ENCODE results near the gene AFAP1. TPM values are rescaled to one million over a fixed set of nuclear protein-coding genes. Genes with fewer than 3 reads are reported as not detected.
A peak's percentile ranks its signal among the peaks of the same experiment; 100 is the strongest.

AFAP1 gene, protein sequence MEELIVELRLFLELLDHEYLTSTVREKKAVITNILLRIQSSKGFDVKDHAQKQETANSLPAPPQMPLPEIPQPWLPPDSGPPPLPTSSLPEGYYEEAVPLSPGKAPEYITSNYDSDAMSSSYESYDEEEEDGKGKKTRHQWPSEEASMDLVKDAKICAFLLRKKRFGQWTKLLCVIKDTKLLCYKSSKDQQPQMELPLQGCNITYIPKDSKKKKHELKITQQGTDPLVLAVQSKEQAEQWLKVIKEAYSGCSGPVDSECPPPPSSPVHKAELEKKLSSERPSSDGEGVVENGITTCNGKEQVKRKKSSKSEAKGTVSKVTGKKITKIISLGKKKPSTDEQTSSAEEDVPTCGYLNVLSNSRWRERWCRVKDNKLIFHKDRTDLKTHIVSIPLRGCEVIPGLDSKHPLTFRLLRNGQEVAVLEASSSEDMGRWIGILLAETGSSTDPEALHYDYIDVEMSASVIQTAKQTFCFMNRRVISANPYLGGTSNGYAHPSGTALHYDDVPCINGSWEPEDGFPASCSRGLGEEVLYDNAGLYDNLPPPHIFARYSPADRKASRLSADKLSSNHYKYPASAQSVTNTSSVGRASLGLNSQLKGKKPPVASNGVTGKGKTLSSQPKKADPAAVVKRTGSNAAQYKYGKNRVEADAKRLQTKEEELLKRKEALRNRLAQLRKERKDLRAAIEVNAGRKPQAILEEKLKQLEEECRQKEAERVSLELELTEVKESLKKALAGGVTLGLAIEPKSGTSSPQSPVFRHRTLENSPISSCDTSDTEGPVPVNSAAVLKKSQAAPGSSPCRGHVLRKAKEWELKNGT
- total RNA-seq (2014; rRNA removed; shearing (Covaris generic)), result not detected in 2 replicates
- not detected in 2 replicates for total RNA-seq (2022)
- percentile 9 among the genes with signal in this experiment for Bru-seq, nascent RNA
- percentile 7 among the genes with signal in this experiment for BruChase-seq, experiment 1, labeled RNA remaining after a 6-hour chase
- BruChase-seq, experiment 2, labeled RNA remaining after a 2-hour chase, result percentile 7 among the genes with signal in this experiment
- long read RNA-seq, result 0 reads

DNA sequence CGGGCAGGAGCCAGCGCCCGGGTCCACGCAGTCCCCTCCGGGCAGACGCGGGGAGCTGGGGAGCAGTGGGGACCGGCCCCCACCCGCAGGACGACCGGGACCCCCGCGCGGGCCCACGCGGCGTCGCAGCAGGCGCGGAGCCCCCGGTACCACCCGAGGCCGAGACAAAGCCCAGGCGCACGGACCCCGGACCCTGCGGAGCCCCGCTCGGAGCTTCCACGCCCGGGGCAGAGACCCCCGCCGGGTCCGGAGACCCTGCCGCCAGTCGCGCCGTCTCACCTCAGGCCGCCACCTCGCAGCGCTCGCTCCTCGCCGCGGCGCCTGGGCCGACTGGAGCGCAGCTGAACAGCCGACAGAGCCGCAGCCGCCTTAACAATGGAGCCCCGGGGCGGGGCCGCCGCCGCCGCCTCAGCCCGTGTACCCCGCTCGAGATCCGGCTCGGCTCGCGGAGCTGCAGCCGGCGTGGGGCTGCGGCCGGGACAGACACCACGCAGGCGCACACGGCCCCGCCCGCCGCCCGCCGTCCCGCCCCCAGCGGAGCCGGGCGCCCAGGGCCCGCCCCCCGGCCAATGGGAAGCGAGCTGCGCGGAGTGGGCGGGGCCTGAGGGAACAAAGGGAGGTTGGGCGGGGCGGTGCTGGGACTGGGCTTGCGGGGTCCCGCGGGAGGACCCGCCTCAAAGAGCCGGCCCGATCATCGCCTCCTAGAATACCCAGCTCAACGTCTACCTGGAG is at the start of gene AFAP1:
Gene AFAP1, minus strand, starts transcription at position 485 of the 732 bp plus-strand sequence. CDS start 67,783 bp downstream, outside the sequence.
- intact Hi-C loops (cut with micrococcal nuclease; ENCODE audit: unreplicated experiment), result no loop called here

DNA sequence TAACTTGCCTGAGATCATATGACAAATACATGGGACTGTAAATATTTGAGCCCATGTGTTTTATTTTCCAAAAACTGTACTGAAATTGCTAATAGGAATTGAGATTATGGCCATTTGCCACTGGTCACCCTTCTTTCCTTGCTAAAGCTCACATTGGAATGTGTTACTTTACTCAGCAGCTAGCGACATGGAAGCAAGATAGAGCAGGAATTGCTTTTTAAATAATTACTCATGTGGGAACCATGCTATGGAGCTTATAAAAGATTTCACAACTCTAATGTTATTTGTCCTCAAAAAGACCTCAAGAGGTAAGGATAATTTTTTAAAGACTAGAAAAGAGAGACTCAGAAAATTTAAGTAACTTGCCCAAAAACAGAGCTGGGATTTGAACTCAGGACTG is 48.8 kb upstream of the AFAP1 start:
- H4K20me1 ChIP-seq (ENCODE audit: insufficient read depth, low read length), result no peaks in the 10 kb centered on the region
- intact Hi-C loops (cut with micrococcal nuclease; ENCODE audit: unreplicated experiment), result no loop called here
- TF ChIP-seq, protein P1, sequence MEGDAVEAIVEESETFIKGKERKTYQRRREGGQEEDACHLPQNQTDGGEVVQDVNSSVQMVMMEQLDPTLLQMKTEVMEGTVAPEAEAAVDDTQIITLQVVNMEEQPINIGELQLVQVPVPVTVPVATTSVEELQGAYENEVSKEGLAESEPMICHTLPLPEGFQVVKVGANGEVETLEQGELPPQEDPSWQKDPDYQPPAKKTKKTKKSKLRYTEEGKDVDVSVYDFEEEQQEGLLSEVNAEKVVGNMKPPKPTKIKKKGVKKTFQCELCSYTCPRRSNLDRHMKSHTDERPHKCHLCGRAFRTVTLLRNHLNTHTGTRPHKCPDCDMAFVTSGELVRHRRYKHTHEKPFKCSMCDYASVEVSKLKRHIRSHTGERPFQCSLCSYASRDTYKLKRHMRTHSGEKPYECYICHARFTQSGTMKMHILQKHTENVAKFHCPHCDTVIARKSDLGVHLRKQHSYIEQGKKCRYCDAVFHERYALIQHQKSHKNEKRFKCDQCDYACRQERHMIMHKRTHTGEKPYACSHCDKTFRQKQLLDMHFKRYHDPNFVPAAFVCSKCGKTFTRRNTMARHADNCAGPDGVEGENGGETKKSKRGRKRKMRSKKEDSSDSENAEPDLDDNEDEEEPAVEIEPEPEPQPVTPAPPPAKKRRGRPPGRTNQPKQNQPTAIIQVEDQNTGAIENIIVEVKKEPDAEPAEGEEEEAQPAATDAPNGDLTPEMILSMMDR (conservative IDR thresholded peaks at IDR 0.05; ENCODE audit: low read length), result no peak
- TF ChIP-seq EZH2phosphoT487 (IDR thresholded peaks at IDR 0.05; ENCODE audit: borderline replicate concordance, low read depth, low read length), result no peak
- H2AFZ ChIP-seq (ENCODE audit: low read length), result no peak overlapping the region
- H3K27ac ChIP-seq (ENCODE audit: low read depth, low read length, poor library complexity, severe bottlenecking), result no peak overlapping the region
- H3K9me3 ChIP-seq (ENCODE audit: low read length), result no peaks in the 10 kb centered on the region
- H3K9me2 ChIP-seq (ENCODE audit: insufficient read depth, low read length), result no peaks in the 10 kb centered on the region
- H3K4me2 ChIP-seq (ENCODE audit: low read length), result no peak overlapping the region
- no peaks in the 10 kb centered on the region for H3K79me2 ChIP-seq (ENCODE audit: insufficient read depth, low read depth, low read length)
- ChIA-PET CTCF (ENCODE audit: unreplicated experiment) (no interaction called here), POLR2A (no interaction called here)
- no peaks in the 10 kb centered on the region for H3K4me1 ChIP-seq (ENCODE audit: insufficient read depth, low read length, poor library complexity, severe bottlenecking)
- no peak overlapping the region for H3K4me3 ChIP-seq (ENCODE audit: low read depth, low read length, poor library complexity, severe bottlenecking)
- no peak for DNase-seq (ENCODE audit: low spot score)
- no TSS peak for BruUV-seq (replicated peaks)
- no peaks in the 10 kb centered on the region for H3K36me3 ChIP-seq (ENCODE audit: insufficient read depth, low read length)

More for the DNA sequence above, at the start of gene AFAP1:
- no peaks in the 10 kb centered on the region for H4K20me1 ChIP-seq (ENCODE audit: insufficient read depth, low read length)
- no peak within 1 kb of the TSS for H3K4me3 ChIP-seq (ENCODE audit: low read depth, low read length, poor library complexity, severe bottlenecking)
- no TSS peak for BruUV-seq (replicated peaks)
- TF ChIP-seq, protein P1 (conservative IDR thresholded peaks at IDR 0.05; ENCODE audit: low read length), result no peak
- TF ChIP-seq EZH2phosphoT487 (IDR thresholded peaks at IDR 0.05; ENCODE audit: borderline replicate concordance, low read depth, low read length), result no peak
- H3K79me2 ChIP-seq (ENCODE audit: insufficient read depth, low read depth, low read length), result no peaks in the 10 kb centered on the region
- ChIA-PET CTCF (ENCODE audit: unreplicated experiment) (no interaction called here), POLR2A (no interaction called here)
- no peaks in the 10 kb centered on the region for H3K9me3 ChIP-seq (ENCODE audit: low read length)
- no peak within 1 kb of the TSS for H2AFZ ChIP-seq (ENCODE audit: low read length)
- H3K9me2 ChIP-seq (ENCODE audit: insufficient read depth, low read length), result no peaks in the 10 kb centered on the region
- H3K4me1 ChIP-seq (ENCODE audit: insufficient read depth, low read length, poor library complexity, severe bottlenecking), result no peaks in the 10 kb centered on the region
- DNase-seq (ENCODE audit: low spot score), result peak; percentile 10
- no peak within 1 kb of the TSS for H3K4me2 ChIP-seq (ENCODE audit: low read length)
- H3K27ac ChIP-seq (ENCODE audit: low read depth, low read length, poor library complexity, severe bottlenecking), result no peak within 1 kb of the TSS
- H3K36me3 ChIP-seq (ENCODE audit: insufficient read depth, low read length), result no peaks in the 10 kb centered on the region
